ENCODE data around the gene HOXD4.

Gene HOXD4

GRCh38 chr2:176142281-176142680 lies 9.1 kb upstream of the HOXD4 start:
- DNase-seq, result no peak

- no peak for DNase-seq
These were observed 6.0 kb upstream of the HOXD4 start for GRCh38 chr2:176145085-176145969.

- DNase-seq, result no peak
These were observed 5.2 kb upstream of the HOXD4 start for GRCh38 chr2:176146101-176146500.

GRCh38 chr2:176146645-176147044 lies 4.7 kb upstream of the HOXD4 start:
- no peak for DNase-seq

- DNase-seq, result no peak
These were observed 4.0 kb upstream of the HOXD4 start for GRCh38 chr2:176147210-176147799.

- DNase-seq, result no peak
These were observed 3.4 kb upstream of the HOXD4 start for GRCh38 chr2:176147800-176148496.

- DNase-seq, result no peak
These were observed 2.5 kb upstream of the HOXD4 start for GRCh38 chr2:176148751-176149421.

- no peak for DNase-seq
These were observed 1.8 kb upstream of the HOXD4 start for GRCh38 chr2:176149481-176149938.

GRCh38 chr2:176149939-176150583 lies 1.3 kb upstream of the HOXD4 start:
- DNase-seq, result no peak

- DNase-seq, result no peak
These were observed 537 bp upstream of the HOXD4 start for GRCh38 chr2:176150584-176151441.

GRCh38 chr2:176152350-176153181 lies 1.2 kb downstream of the HOXD4 start:
- DNase-seq, result no peak

GRCh38 chr2:176154576-176155252 lies 3.4 kb downstream of the HOXD4 start:
- DNase-seq, result no peak

- DNase-seq, result no peak
These were observed 4.2 kb downstream of the HOXD4 start for GRCh38 chr2:176155356-176156044.

- DNase-seq, result no peak
These were observed 5.0 kb downstream of the HOXD4 start for GRCh38 chr2:176156301-176156806.

GRCh38 chr2:176156807-176157498 lies 5.6 kb downstream of the HOXD4 start, which contains the start of gene HOXD3:
TSS of gene HOXD3 (plus strand) at chr2:176157307. CDS start at chr2:176169115, 11,808 bp downstream.
- DNase-seq, result no peak

- no peak for DNase-seq
These were observed 6.3 kb downstream of the HOXD4 start for GRCh38 chr2:176157499-176158185.

GRCh38 chr2:176158186-176158591 lies 6.8 kb downstream of the HOXD4 start:
- DNase-seq, result no peak

Measured in stimulated activated naive CD4-positive, alpha-beta T cell treated with Interleukin-2 at 50 U/mL for 16 hours (primary cell).